ENCODE measurements around the gene SSTR1.

DNA sequence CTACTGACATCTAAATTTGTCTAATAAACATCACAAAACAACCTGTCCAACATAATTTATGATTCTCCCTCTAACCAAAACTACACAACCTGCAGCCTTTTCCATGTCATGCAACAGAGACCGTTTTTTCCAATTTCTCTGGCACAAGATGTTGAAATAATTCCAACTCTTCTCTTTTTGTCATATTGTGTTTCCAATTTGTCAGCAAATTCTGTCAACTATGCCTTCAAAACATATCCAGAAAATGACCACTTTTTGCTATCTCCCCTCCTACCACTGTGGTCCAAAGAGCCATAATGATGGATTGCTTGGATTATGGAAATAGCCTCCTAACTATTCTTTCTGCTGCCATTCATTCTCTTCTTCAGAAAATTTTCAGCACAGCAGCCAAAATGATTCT is 31.3 kb upstream of the SSTR1 start:
- TF ChIP-seq, protein P1, sequence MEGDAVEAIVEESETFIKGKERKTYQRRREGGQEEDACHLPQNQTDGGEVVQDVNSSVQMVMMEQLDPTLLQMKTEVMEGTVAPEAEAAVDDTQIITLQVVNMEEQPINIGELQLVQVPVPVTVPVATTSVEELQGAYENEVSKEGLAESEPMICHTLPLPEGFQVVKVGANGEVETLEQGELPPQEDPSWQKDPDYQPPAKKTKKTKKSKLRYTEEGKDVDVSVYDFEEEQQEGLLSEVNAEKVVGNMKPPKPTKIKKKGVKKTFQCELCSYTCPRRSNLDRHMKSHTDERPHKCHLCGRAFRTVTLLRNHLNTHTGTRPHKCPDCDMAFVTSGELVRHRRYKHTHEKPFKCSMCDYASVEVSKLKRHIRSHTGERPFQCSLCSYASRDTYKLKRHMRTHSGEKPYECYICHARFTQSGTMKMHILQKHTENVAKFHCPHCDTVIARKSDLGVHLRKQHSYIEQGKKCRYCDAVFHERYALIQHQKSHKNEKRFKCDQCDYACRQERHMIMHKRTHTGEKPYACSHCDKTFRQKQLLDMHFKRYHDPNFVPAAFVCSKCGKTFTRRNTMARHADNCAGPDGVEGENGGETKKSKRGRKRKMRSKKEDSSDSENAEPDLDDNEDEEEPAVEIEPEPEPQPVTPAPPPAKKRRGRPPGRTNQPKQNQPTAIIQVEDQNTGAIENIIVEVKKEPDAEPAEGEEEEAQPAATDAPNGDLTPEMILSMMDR (IDR thresholded peaks at IDR 0.05) = no peak
- TF ChIP-seq POLR2A (IDR thresholded peaks at IDR 0.05) = no peak
